ENCODE data around the gene SPOUT1. TPM values are rescaled to one million over a fixed set of nuclear protein-coding genes. Genes with fewer than 3 reads are reported as not detected.
A peak's percentile ranks its signal among the peaks of the same experiment; 100 is the strongest.

The SPOUT1 gene
- total RNA-seq, 2 experiments from 2014 or later, result 51.2 to 52.5 TPM

DNA sequence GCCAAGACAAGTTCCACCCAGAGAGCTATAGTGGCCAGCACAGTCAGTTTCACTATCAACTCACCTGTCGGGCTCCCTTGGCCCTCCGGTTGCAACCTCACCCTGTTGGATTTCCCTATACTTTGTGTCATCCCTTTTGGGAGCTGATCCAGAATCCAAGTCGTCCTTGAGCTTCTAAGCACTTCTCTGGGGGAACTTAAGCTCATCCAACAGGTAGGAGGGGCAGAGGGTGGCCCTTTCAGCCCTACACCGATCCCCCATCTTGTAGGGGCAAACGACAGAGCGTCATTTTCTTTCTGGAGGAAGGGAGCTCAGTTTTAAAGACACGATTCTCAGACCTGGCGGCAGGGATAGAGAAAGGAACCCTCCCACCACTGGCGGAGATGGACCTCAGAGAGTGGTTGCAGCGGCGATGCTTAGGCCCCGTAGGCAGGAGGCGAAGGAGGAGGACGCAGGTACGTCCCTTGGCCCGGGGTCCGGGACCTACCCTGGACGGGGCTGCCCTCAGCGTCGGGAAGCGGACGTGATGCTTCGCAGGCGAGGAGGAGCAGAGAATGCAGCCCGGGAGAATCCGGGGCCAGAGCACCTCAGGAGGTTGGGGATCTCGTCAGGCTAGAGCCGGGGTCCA, 58.4 kb downstream of the SPOUT1 start:
- intact Hi-C loops (cut with micrococcal nuclease; ENCODE audit: unreplicated experiment), result loop anchor here (1.0 to 5.0 kb wide), 3 partner anchors 16 to 89 kb away; partner anchors contain the start of genes TBC1D13 and ZDHHC12
- peaks cover 16% of the 10 kb centered on the region for H3K4me1 ChIP-seq (ENCODE audit: insufficient read depth, low read length, poor library complexity, severe bottlenecking)
- no TSS peak for BruUV-seq (replicated peaks)
- H4K20me1 ChIP-seq (ENCODE audit: insufficient read depth, low read length), result no peaks in the 10 kb centered on the region
- no peaks in the 10 kb centered on the region for H3K79me2 ChIP-seq (ENCODE audit: insufficient read depth, low read depth, low read length)
- ChIA-PET CTCF (ENCODE audit: unreplicated experiment) (interaction anchor here (1.0 kb wide), 1 partner anchor 35 kb away, joined by 3 read pairs; no protein-coding TSS in a partner anchor), POLR2A (interaction anchor here (0.6 to 2.6 kb wide), 4 partner anchors 8 to 785 kb away, joined by 3 to 9 read pairs (median 6); partner anchors contain the start of gene ZDHHC12)
- peaks cover 6% of the 10 kb centered on the region; the same call in 1 of the 2 replicates for H3K9me3 ChIP-seq (ENCODE audit: low read length)
- no peaks in the 10 kb centered on the region; the same call in 1 of the 2 replicates for H3K36me3 ChIP-seq (ENCODE audit: insufficient read depth, low read length)
- peak overlapping the region; percentile 81 for H3K4me2 ChIP-seq (ENCODE audit: low read length)
- H3K9me2 ChIP-seq (ENCODE audit: insufficient read depth, low read length), result no peaks in the 10 kb centered on the region
- H3K4me3 ChIP-seq (ENCODE audit: low read depth, low read length, poor library complexity, severe bottlenecking), result peak overlapping the region; percentile 86
- TF ChIP-seq CTCF (conservative IDR thresholded peaks at IDR 0.05; ENCODE audit: low read length) (no peak), EZH2phosphoT487 (IDR thresholded peaks at IDR 0.05; ENCODE audit: borderline replicate concordance, low read depth, low read length) (no peak)
- peak overlapping the region; percentile 67; the same call in 1 of the 2 replicates for H2AFZ ChIP-seq (ENCODE audit: low read length)
- peak overlapping the region; percentile 64 for H3K27ac ChIP-seq (ENCODE audit: low read depth, low read length, poor library complexity, severe bottlenecking)
- DNase-seq (ENCODE audit: low spot score), result peak; percentile 20

GRCh38 chr9:128770286-128771030, 59.1 kb downstream of the SPOUT1 start:
- Histone ChIP-seq H2AFZ (ENCODE audit: low read length) (no peak overlapping the region), H3K4me1 (ENCODE audit: insufficient read depth, low read length, poor library complexity, severe bottlenecking) (peaks cover 16% of the 10 kb centered on the region), H3K27ac (ENCODE audit: low read depth, low read length, poor library complexity, severe bottlenecking) (no peak overlapping the region), H3K79me2 (ENCODE audit: insufficient read depth, low read depth, low read length) (no peaks in the 10 kb centered on the region), H4K20me1 (ENCODE audit: insufficient read depth, low read length) (no peaks in the 10 kb centered on the region), H3K4me2 (ENCODE audit: low read length) (peak overlapping the region; percentile 81), H3K9me2 (ENCODE audit: insufficient read depth, low read length) (no peaks in the 10 kb centered on the region), H3K36me3 (ENCODE audit: insufficient read depth, low read length) (no peaks in the 10 kb centered on the region), H3K9me3 (ENCODE audit: low read length) (no peaks in the 10 kb centered on the region; the same call in 1 of the 2 replicates), H3K4me3 (ENCODE audit: low read depth, low read length, poor library complexity, severe bottlenecking) (peak overlapping the region; percentile 86)
- CTCF ChIA-PET (ENCODE audit: unreplicated experiment), result interaction anchor here (1.0 kb wide), 1 partner anchor 36 kb away, joined by 3 read pairs; no protein-coding TSS in a partner anchor
- DNase-seq (ENCODE audit: low spot score), result no peak
- intact Hi-C loops (cut with micrococcal nuclease; ENCODE audit: unreplicated experiment), result loop anchor here (1.0 to 5.0 kb wide), 3 partner anchors 17 to 88 kb away; partner anchors contain the start of genes TBC1D13 and ZDHHC12
- TSS peak; percentile 68 for BruUV-seq (replicated peaks)
- no peak for TF ChIP-seq CTCF (conservative IDR thresholded peaks at IDR 0.05; ENCODE audit: low read length)
- no peak for TF ChIP-seq EZH2phosphoT487 (IDR thresholded peaks at IDR 0.05; ENCODE audit: borderline replicate concordance, low read depth, low read length)
- POLR2A ChIA-PET, result interaction anchor here (0.6 to 2.6 kb wide), 3 partner anchors 9 to 46 kb away, joined by 3 to 9 read pairs (median 6); partner anchors contain the start of gene ZDHHC12

Other genes with a start within 250 kb of the SPOUT1 start
- gene DYNC2I2, start 172.9 kb downstream of the SPOUT1 start, total RNA-seq (2014; rRNA removed; shearing (Covaris generic)), result 71.8 and 97.6 TPM in 2 replicates
- gene DYNC2I2, start 172.9 kb downstream of the SPOUT1 start, total RNA-seq (2022), result 51.6 and 55.5 TPM in 2 replicates
- gene SET, start 140.6 kb downstream of the SPOUT1 start, total RNA-seq (2014; rRNA removed; shearing (Covaris generic)), result 598 and 1,041 TPM in 2 replicates
- 686 and 701 TPM in 2 replicates for gene SET, start 140.6 kb downstream of the SPOUT1 start, total RNA-seq (2022)
- 0.88 and 1.5 TPM in 2 replicates for gene PKN3, start 127.3 kb downstream of the SPOUT1 start, total RNA-seq (2014; rRNA removed; shearing (Covaris generic))
- gene PKN3, start 127.3 kb downstream of the SPOUT1 start, total RNA-seq (2022), result 3.3 and 4.6 TPM in 2 replicates
- 29.0 and 56.8 TPM in 2 replicates for gene ZDHHC12, start 105.7 kb downstream of the SPOUT1 start, total RNA-seq (2014; rRNA removed; shearing (Covaris generic))
- 37.0 and 40.0 TPM in 2 replicates for gene ZDHHC12, start 105.7 kb downstream of the SPOUT1 start, total RNA-seq (2022)
- gene ZER1, start 57.9 kb downstream of the SPOUT1 start, total RNA-seq (2014; rRNA removed; shearing (Covaris generic)), result 6.9 and 11.0 TPM in 2 replicates
- gene ZER1, start 57.9 kb downstream of the SPOUT1 start, total RNA-seq (2022), result 15.1 and 20.0 TPM in 2 replicates
- 14.9 and 18.7 TPM in 2 replicates for gene TBC1D13, start 42.5 kb downstream of the SPOUT1 start, total RNA-seq (2014; rRNA removed; shearing (Covaris generic))
- gene TBC1D13, start 42.5 kb downstream of the SPOUT1 start, total RNA-seq (2022), result 18.9 and 24.7 TPM in 2 replicates
- 31.9 and 35.2 TPM in 2 replicates for gene ENDOG, start 11.3 kb downstream of the SPOUT1 start, total RNA-seq (2014; rRNA removed; shearing (Covaris generic))
- gene ENDOG, start 11.3 kb downstream of the SPOUT1 start, total RNA-seq (2022), result 24.8 and 29.4 TPM in 2 replicates
- gene KYAT1, start 52.2 kb upstream of the SPOUT1 start, total RNA-seq (2014; rRNA removed; shearing (Covaris generic)), result 38.2 and 44.7 TPM in 2 replicates
- gene KYAT1, start 52.2 kb upstream of the SPOUT1 start, total RNA-seq (2022), result 28.3 and 34.5 TPM in 2 replicates
- gene LRRC8A, start 52.3 kb upstream of the SPOUT1 start, total RNA-seq (2014; rRNA removed; shearing (Covaris generic)), result 20.0 and 26.9 TPM in 2 replicates
- gene LRRC8A, start 52.3 kb upstream of the SPOUT1 start, total RNA-seq (2022), result 21.0 and 22.9 TPM in 2 replicates
- 69.0 and 83.5 TPM in 2 replicates for gene PHYHD1, start 91.2 kb upstream of the SPOUT1 start, total RNA-seq (2014; rRNA removed; shearing (Covaris generic))
- 132 and 150 TPM in 2 replicates for gene PHYHD1, start 91.2 kb upstream of the SPOUT1 start, total RNA-seq (2022)
- gene DOLK, start 117.8 kb upstream of the SPOUT1 start, total RNA-seq (2014; rRNA removed; shearing (Covaris generic)), result 9.6 and 11.2 TPM in 2 replicates
- 5.1 and 5.8 TPM in 2 replicates for gene DOLK, start 117.8 kb upstream of the SPOUT1 start, total RNA-seq (2022)
- 70.5 and 73.6 TPM in 2 replicates for gene NUP188, start 117.9 kb upstream of the SPOUT1 start, total RNA-seq (2014; rRNA removed; shearing (Covaris generic))
- 83.8 and 91.6 TPM in 2 replicates for gene NUP188, start 117.9 kb upstream of the SPOUT1 start, total RNA-seq (2022)
- gene SH3GLB2, start 198.5 kb upstream of the SPOUT1 start, total RNA-seq (2014; rRNA removed; shearing (Covaris generic)), result 58.4 and 73.6 TPM in 2 replicates
- 92.6 and 95.8 TPM in 2 replicates for gene SH3GLB2, start 198.5 kb upstream of the SPOUT1 start, total RNA-seq (2022)
- gene MIGA2, start 206.8 kb upstream of the SPOUT1 start, total RNA-seq (2014; rRNA removed; shearing (Covaris generic)), result 27.7 and 29.2 TPM in 2 replicates
- gene MIGA2, start 206.8 kb upstream of the SPOUT1 start, total RNA-seq (2022), result 36.9 and 37.7 TPM in 2 replicates

All from OCI-LY7 (cell line).